OCI-LY1 (cell line): Measurements from ENCODE around the gene XCR1.

ENCODE experiments used
- CTCF ChIP-seq: fragments of 200-600 bp; sonication (generic), shearing (Covaris generic); IDR thresholded peaks from 2 replicates; pipeline ENCODE4 v1.5.1; 2017; ENCODE audit warnings: mild to moderate bottlenecking, antibody characterized with exemption, low read length, moderate library complexity, mixed read lengths
- EZH2 ChIP-seq: fragments of 200-600 bp; sonication (generic), shearing (Covaris generic); IDR thresholded peaks from 2 replicates; pipeline ENCODE4 v1.8.0; 2017; ENCODE audit warnings: borderline replicate concordance, mixed run types, mild to moderate bottlenecking, antibody characterized with exemption, low read length, moderate library complexity, mixed read lengths

GRCh38 chr3:46065750-46066256 lies 38.5 kb upstream of the XCR1 start:
- TF ChIP-seq CTCF = no peak
- TF ChIP-seq EZH2 = no peak
